Panc1 (cell line): ENCODE measurements around the gene NEK7. TPM values are rescaled to one million over a fixed set of nuclear protein-coding genes. Genes with fewer than 3 reads are reported as not detected.

Experiments used
- ATAC-seq: fragments of 200-7000 bp; cut with Tn5 transposase; 2 replicates; pipeline ENCODE4 v1.9.1; 2020; ENCODE audit warnings: mild to moderate bottlenecking, moderate library complexity
- BruUV-seq: library from RNA; stranded (reverse); fragments of 400-500 nt; replicated peaks from 2 replicates; lab custom pipeline; 2021; lab: Mats Ljungman, UMichigan
- CTCF ChIA-PET: fragments of 300-600 bp; sonication (Branson Sonifier 250); formaldehyde crosslinking; loops from one replicate; lab custom pipeline; 2022; ENCODE audit warnings: antibody characterized with exemption; lab: Charles Lee
- POLR2A ChIA-PET: fragments of 300-600 bp; sonication (Branson Sonifier 250); formaldehyde crosslinking; loops from one replicate; lab custom pipeline; 2022; ENCODE audit warnings: antibody characterized with exemption; lab: Charles Lee
- DNase-seq: peaks from one replicate; pipeline ENCODE4 v3.0.0-alpha.2; 2010; ENCODE audit warnings: low read depth, low spot score
- H3K27ac ChIP-seq: 2 replicates; pipeline ENCODE4 v1.5.1; 2011; ENCODE audit warnings: mild to moderate bottlenecking, low read length, inconsistent platforms
- H3K27me3 ChIP-seq: fragments of 200-500 bp; sonication (Bioruptor generic); 2 replicates; pipeline ENCODE4 v1.6.0; 2014; ENCODE audit warnings: low read length, inconsistent platforms; ENCODE audit not compliant: control insufficient read depth, insufficient read depth
- H3K36me3 ChIP-seq: fragments of 200-500 bp; sonication (Bioruptor generic); 2 replicates; pipeline ENCODE4 v1.5.1; 2014; ENCODE audit warnings: inconsistent platforms, mild to moderate bottlenecking, low read length, moderate library complexity; ENCODE audit not compliant: control insufficient read depth, insufficient read depth
- H3K4me1 ChIP-seq: 2 replicates; pipeline ENCODE4 v1.5.1; 2011; ENCODE audit warnings: inconsistent platforms, mild to moderate bottlenecking, low read length, moderate library complexity; ENCODE audit not compliant: control insufficient read depth, insufficient read depth
- H3K4me3 ChIP-seq, 2 experiments: 2 replicates each; pipeline ENCODE4 v1.5.1; 2011 to 2012; ENCODE audit warnings: low read depth in 2 of 2, low read length in 2 of 2, mild to moderate bottlenecking in 2 of 2, inconsistent platforms in 1 of 2, moderate library complexity in 1 of 2
- H3K9me3 ChIP-seq: fragments of 200-500 bp; sonication (Bioruptor generic); 2 replicates; pipeline ENCODE4 v1.5.1; 2014; ENCODE audit warnings: low read depth, mild to moderate bottlenecking, inconsistent platforms, low read length, moderate library complexity; ENCODE audit not compliant: control insufficient read depth, insufficient read depth
- POLR2AphosphoS5 ChIP-seq: IDR thresholded peaks from 2 replicates; pipeline ENCODE4 v1.6.1; 2012; ENCODE audit warnings: mild to moderate bottlenecking, low read depth, low read length, moderate library complexity
- SIN3A ChIP-seq: IDR thresholded peaks from 2 replicates; pipeline ENCODE4 v1.6.1; 2012; ENCODE audit warnings: low read depth, mild to moderate bottlenecking, low read length, moderate library complexity, borderline replicate concordance; ENCODE audit not compliant: insufficient read depth
- TCF7L2 ChIP-seq: IDR thresholded peaks from 2 replicates; pipeline ENCODE4 v1.6.1; 2011; ENCODE audit warnings: mild to moderate bottlenecking, low read depth, low read length, inconsistent platforms
- in situ Hi-C: cut with HindIII; loops from 2 replicates; pipeline ENCODE4 v1.10.0; 2016; ENCODE audit warnings: low sequenced_read_pairs, low pct_unique_long_range_greater_than_20kb
- intact Hi-C: fragments of 100-400 bp; cut with micrococcal nuclease; formaldehyde crosslinking; loops from one replicate; pipeline ENCODE4 v1.10.0; 2022; ENCODE audit not compliant: unreplicated experiment
- total RNA-seq: library from RNA; stranded (reverse); gene quantifications from one replicate; pipeline ENCODE4 v1.2.1, GENCODE V29; 2021; ENCODE audit not compliant: unreplicated experiment
- TF ChIP-seq, protein P1 (sequence below), 2 experiments: IDR thresholded peaks; 2 replicates each; pipeline ENCODE4 v1.6.1; 2011 to 2012; ENCODE audit warnings: low read depth in 2 of 2, control low read depth in 1 of 2, low read length in 1 of 2, mild to moderate bottlenecking in 1 of 2, moderate library complexity in 1 of 2; ENCODE audit not compliant: insufficient read depth in 1 of 2
- TF ChIP-seq, protein P2 (sequence below): fragments of 450-650 bp; IDR thresholded peaks from 2 replicates; pipeline ENCODE4 v1.5.1; 2017; ENCODE audit warnings: mild to moderate bottlenecking

Gene NEK7
- total RNA-seq, 1 experiment from 2014 or later: 53.0 TPM

DNA sequence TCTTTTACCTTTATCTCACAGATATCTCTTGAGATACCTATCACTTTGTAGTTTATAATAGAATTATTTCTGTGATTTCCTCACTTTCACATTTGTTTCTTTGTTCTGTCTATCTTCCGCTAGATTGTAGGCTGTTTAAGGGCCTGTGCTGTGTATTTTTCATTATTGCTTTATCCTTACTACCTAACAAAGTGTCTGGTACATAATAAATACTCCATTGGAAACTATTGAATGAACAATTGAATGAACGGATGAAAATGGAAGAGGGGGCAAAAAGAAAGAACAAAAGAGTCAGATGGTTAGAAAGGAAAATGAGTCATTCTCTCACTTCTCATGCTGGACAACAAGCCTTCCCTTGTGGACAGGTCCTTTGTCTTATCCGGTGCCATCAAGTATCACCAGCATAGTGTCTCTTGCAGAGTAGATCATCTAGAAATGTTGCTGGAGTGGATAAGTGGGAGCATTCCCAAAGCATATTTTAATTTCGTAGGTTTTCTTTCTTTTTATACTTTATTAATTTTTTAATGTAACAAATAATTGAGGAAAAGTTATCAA lies 159.8 kb downstream of the NEK7 start:
- no peaks in the 10 kb centered on the region for H3K27me3 ChIP-seq
- ChIA-PET CTCF (no interaction called here), POLR2A (no interaction called here)
- no peaks in the 10 kb centered on the region; the same call in 1 of the 2 replicates for H3K36me3 ChIP-seq
- no peaks in the 10 kb centered on the region for H3K9me3 ChIP-seq
- BruUV-seq: no TSS peak
- no peak overlapping the region for H3K4me3 ChIP-seq
- intact Hi-C loops (no loop called here), in situ Hi-C loops (no loop called here)
- no peak for DNase-seq
- H3K4me1 ChIP-seq: no peaks in the 10 kb centered on the region
- ATAC-seq: no peak
- no peak overlapping the region for H3K27ac ChIP-seq
- TF ChIP-seq, protein P1, sequence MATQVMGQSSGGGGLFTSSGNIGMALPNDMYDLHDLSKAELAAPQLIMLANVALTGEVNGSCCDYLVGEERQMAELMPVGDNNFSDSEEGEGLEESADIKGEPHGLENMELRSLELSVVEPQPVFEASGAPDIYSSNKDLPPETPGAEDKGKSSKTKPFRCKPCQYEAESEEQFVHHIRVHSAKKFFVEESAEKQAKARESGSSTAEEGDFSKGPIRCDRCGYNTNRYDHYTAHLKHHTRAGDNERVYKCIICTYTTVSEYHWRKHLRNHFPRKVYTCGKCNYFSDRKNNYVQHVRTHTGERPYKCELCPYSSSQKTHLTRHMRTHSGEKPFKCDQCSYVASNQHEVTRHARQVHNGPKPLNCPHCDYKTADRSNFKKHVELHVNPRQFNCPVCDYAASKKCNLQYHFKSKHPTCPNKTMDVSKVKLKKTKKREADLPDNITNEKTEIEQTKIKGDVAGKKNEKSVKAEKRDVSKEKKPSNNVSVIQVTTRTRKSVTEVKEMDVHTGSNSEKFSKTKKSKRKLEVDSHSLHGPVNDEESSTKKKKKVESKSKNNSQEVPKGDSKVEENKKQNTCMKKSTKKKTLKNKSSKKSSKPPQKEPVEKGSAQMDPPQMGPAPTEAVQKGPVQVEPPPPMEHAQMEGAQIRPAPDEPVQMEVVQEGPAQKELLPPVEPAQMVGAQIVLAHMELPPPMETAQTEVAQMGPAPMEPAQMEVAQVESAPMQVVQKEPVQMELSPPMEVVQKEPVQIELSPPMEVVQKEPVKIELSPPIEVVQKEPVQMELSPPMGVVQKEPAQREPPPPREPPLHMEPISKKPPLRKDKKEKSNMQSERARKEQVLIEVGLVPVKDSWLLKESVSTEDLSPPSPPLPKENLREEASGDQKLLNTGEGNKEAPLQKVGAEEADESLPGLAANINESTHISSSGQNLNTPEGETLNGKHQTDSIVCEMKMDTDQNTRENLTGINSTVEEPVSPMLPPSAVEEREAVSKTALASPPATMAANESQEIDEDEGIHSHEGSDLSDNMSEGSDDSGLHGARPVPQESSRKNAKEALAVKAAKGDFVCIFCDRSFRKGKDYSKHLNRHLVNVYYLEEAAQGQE (IDR thresholded peaks at IDR 0.05; ENCODE audit: insufficient read depth in 1 of 2, low read depth in 2 of 2, low read length in 1 of 2): no peak
- TF ChIP-seq TCF7L2: no peak
- TF ChIP-seq POLR2AphosphoS5: no peak
- TF ChIP-seq SIN3A: no peak
- TF ChIP-seq, protein P2, sequence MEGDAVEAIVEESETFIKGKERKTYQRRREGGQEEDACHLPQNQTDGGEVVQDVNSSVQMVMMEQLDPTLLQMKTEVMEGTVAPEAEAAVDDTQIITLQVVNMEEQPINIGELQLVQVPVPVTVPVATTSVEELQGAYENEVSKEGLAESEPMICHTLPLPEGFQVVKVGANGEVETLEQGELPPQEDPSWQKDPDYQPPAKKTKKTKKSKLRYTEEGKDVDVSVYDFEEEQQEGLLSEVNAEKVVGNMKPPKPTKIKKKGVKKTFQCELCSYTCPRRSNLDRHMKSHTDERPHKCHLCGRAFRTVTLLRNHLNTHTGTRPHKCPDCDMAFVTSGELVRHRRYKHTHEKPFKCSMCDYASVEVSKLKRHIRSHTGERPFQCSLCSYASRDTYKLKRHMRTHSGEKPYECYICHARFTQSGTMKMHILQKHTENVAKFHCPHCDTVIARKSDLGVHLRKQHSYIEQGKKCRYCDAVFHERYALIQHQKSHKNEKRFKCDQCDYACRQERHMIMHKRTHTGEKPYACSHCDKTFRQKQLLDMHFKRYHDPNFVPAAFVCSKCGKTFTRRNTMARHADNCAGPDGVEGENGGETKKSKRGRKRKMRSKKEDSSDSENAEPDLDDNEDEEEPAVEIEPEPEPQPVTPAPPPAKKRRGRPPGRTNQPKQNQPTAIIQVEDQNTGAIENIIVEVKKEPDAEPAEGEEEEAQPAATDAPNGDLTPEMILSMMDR: no peak

DNA sequence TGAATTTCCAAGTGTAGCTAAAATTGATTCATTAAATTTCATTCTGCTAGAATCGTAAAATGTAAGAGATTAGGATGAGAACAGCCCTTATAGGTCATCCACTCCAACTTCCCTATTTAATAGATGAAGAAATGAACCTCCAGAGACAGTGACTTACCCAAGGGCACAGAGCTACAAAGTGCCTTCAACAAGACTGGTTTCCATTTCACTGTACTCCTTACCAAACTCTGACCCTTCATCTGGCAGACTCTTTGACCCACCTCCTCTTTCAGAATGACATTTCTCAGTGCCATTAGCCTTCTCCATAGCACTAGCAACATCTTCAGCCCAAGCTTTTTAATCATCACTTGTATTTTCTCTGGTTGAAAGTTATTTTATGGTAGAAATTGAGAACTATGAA lies 161.3 kb downstream of the NEK7 start:
- no peak overlapping the region for H3K27ac ChIP-seq
- TF ChIP-seq, protein P1 (IDR thresholded peaks at IDR 0.05; ENCODE audit: insufficient read depth in 1 of 2, low read depth in 2 of 2, low read length in 1 of 2): no peak
- TF ChIP-seq POLR2AphosphoS5 (no peak), SIN3A (no peak), TCF7L2 (no peak)
- TF ChIP-seq, protein P2: no peak
- in situ Hi-C loops: no loop called here
- H3K27me3 ChIP-seq: no peaks in the 10 kb centered on the region
- no peaks in the 10 kb centered on the region for H3K4me1 ChIP-seq
- no peaks in the 10 kb centered on the region; the same call in 1 of the 2 replicates for H3K36me3 ChIP-seq
- intact Hi-C loops: no loop called here
- ChIA-PET CTCF (no interaction called here), POLR2A (no interaction called here)
- ATAC-seq (no peak), DNase-seq (no peak)
- no peak overlapping the region for H3K4me3 ChIP-seq
- no peaks in the 10 kb centered on the region for H3K9me3 ChIP-seq
- BruUV-seq: no TSS peak
